RWPE2 (cell line): ENCODE data around the gene OPA3.

Experiments used
- ATAC-seq: fragments of 200-7000 bp; cut with Tn5 transposase; 3 replicates; pipeline ENCODE4 v1.9.1; 2021; ENCODE audit warnings: low read depth
- DNase-seq: peaks from one replicate; pipeline ENCODE4 v3.0.0-alpha.2; 2020; ENCODE audit warnings: low spot score
- H3K27ac ChIP-seq: fragments of 450-650 bp; 2 replicates; pipeline ENCODE4 v1.5.1; 2017; ENCODE audit warnings: mild to moderate bottlenecking; ENCODE audit not compliant: poor library complexity, severe bottlenecking
- H3K27me3 ChIP-seq: fragments of 250-450 bp; sonication (Bioruptor Pico); 2 replicates; pipeline ENCODE4 v1.5.1; 2021; ENCODE audit warnings: mild to moderate bottlenecking, moderate library complexity; ENCODE audit not compliant: insufficient read depth, poor library complexity, severe bottlenecking
- H3K36me3 ChIP-seq: fragments of 250-450 bp; sonication (Bioruptor Pico); 2 replicates; pipeline ENCODE4 v1.5.1; 2020; ENCODE audit warnings: low read depth, mild to moderate bottlenecking, moderate library complexity
- H3K4me1 ChIP-seq: fragments of 250-450 bp; sonication (Bioruptor Pico); 2 replicates; pipeline ENCODE4 v1.5.1; 2021; ENCODE audit warnings: mild to moderate bottlenecking, moderate library complexity; ENCODE audit not compliant: insufficient read depth, poor library complexity, severe bottlenecking
- H3K4me3 ChIP-seq: fragments of 250-450 bp; sonication (Bioruptor Pico); 2 replicates; pipeline ENCODE4 v1.5.1; 2021; ENCODE audit warnings: mild to moderate bottlenecking, moderate library complexity; ENCODE audit not compliant: severe bottlenecking
- H3K9me3 ChIP-seq: fragments of 250-450 bp; sonication (Bioruptor Pico); 2 replicates; pipeline ENCODE4 v1.5.1; 2021; ENCODE audit warnings: mild to moderate bottlenecking, moderate library complexity; ENCODE audit not compliant: severe bottlenecking
- TF ChIP-seq, protein P1 (sequence below): fragments of 450-650 bp; IDR thresholded peaks from one replicate; pipeline ENCODE4 v1.5.1; 2017; ENCODE audit warnings: mild to moderate bottlenecking, moderate library complexity; ENCODE audit not compliant: poor library complexity, severe bottlenecking

The OPA3 gene

DNA sequence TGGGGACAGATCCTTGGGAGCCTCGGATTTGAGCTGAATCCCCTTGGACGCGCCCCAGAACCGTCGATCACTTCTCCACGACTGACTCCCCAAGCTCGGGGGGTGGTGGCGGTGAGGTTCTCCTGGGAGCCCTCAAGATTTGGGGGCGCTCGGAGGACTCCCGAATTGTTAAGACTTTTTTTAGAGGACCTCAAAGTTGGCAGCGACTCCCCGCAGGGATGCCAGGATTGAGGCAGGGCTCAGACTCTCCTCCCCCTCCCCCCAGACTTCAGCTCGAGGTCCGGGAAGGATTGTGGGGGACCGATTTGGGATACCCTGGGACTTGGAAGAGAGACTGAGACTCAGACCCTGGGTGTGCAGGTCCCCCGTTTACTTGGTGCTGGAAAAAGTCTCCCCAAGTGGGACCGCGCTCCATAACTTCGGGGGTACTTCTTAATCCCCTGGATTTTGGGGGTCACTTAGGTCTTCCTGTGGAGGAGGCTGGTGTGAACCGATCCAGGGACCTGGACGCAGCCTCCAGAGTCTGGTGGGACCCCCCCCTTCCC lies 76.7 kb downstream of the OPA3 start:
- ATAC-seq (no peak), DNase-seq (no peak)
- peaks cover 35% of the 10 kb centered on the region for H3K36me3 ChIP-seq
- H3K4me1 ChIP-seq: peaks cover 7% of the 10 kb centered on the region
- no peaks in the 10 kb centered on the region for H3K27me3 ChIP-seq
- peak overlapping the region; percentile 86 for H3K27ac ChIP-seq
- peak overlapping the region; percentile 83 for H3K4me3 ChIP-seq
- TF ChIP-seq, protein P1, sequence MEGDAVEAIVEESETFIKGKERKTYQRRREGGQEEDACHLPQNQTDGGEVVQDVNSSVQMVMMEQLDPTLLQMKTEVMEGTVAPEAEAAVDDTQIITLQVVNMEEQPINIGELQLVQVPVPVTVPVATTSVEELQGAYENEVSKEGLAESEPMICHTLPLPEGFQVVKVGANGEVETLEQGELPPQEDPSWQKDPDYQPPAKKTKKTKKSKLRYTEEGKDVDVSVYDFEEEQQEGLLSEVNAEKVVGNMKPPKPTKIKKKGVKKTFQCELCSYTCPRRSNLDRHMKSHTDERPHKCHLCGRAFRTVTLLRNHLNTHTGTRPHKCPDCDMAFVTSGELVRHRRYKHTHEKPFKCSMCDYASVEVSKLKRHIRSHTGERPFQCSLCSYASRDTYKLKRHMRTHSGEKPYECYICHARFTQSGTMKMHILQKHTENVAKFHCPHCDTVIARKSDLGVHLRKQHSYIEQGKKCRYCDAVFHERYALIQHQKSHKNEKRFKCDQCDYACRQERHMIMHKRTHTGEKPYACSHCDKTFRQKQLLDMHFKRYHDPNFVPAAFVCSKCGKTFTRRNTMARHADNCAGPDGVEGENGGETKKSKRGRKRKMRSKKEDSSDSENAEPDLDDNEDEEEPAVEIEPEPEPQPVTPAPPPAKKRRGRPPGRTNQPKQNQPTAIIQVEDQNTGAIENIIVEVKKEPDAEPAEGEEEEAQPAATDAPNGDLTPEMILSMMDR: no peak
- no peaks in the 10 kb centered on the region for H3K9me3 ChIP-seq

DNA sequence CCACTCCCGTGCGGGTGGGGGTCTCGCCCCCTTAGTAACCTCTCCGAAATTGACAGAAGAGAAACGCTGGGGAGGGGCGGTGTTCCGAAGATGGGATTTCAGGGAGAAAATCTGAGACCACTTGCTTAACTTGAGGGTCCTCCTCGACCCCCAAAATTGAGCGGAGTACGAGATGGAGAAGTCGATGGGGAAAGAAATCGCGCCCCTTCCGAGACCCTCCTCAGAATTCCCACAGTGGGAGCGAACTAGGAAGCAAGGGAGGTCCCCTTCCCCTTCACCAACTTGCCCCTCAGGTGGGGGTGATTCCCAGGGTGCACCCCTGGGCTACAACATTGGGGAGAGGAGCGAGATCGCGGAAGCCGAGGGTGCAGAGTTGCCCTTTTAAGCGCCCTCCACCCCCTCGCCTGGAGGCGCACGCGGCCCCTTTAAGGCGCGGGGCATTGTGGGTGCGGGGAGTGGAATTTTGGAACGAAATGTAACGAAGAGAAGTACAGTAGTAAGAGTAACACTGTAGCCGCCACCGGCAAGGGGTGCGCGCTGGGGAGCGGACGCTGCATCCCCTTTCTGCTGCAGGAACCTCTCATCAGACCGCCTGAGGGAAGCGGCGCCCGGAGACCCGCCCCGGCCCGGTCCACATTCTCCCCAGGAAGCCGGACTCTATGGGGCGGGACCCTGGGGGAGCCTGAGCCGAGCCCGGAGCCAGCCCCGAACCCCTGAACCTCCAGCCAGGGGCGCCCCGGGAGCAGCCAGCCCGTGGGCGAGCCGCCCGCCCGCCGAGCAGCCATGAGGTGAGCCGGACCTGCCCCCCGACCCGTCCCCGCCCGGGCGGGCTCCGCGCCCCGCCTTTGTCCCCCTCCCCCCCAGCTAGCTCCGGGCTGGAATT lies 77.4 kb downstream of the OPA3 start, which contains the start of gene VASP:
TSS of gene VASP (plus strand) at position 491 of the 883 bp plus-strand sequence. CDS start at position 784, 293 bp downstream.
- Histone ChIP-seq H3K4me3 (peak within 1 kb of the TSS; percentile 83), H3K27ac (peak within 1 kb of the TSS; percentile 86), H3K27me3 (no peaks in the 10 kb centered on the region), H3K4me1 (peaks cover 7% of the 10 kb centered on the region), H3K9me3 (no peaks in the 10 kb centered on the region), H3K36me3 (peaks cover 28% of the 10 kb centered on the region)
- TF ChIP-seq, protein P1: no peak
- DNase-seq: peak; percentile 88
- peak; percentile 56 for ATAC-seq

DNA sequence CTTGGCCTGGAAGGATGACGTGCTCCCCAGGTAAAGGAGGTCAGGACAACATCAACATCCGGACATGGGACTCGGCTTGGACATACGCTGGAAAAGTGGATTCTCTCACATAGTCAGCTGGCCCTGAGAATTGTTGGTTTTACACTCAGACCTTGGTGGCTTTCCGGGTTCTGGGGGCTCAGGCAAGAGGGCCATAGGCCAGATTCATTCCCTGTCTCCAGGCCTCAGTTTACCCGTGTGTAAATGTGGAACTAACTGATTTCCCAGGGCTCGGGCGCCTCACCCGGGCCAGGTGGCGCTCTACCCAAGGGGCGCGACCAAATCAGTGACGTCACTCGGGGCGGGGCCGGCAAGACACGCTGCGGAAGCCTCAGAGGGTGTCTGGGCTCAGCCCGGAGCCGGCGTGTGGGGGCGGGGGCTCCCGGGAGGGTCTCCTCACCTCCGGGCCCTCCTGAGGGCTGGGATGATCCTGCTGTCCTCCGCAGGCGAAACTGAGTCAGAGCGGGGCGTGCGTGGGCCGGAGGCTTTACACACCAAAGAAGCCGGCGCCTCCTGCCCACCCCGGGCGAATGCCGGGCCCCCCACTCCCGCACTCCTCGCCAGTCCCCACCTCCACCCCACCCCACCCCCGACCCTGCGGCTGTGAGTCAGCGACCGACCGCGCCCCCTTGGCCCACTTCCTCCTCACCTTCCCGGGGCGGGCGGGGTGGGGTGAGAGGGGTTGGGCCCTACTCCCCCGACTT lies 78.2 kb downstream of the OPA3 start:
- Histone ChIP-seq H3K4me1 (peaks cover 7% of the 10 kb centered on the region), H3K36me3 (peaks cover 23% of the 10 kb centered on the region), H3K4me3 (peak overlapping the region; percentile 83), H3K27ac (peak overlapping the region; percentile 86), H3K27me3 (no peaks in the 10 kb centered on the region), H3K9me3 (no peaks in the 10 kb centered on the region)
- ATAC-seq: peak; percentile 72
- peak; percentile 97 for DNase-seq
- TF ChIP-seq, protein P1: peak; percentile 77

DNA sequence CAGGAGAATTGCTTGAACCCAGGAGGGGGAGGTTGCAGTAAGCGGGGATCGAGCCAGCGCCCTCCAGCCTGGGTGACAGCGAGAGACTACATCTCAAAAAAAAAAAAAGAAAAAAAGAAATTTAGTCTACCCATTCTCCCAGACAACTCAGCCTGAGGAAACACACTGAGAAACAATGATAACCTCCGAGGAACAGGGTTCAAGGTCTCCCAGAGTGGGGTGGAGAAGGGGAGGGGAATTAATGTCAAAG lies 78.7 kb downstream of the OPA3 start:
- Histone ChIP-seq H3K27me3 (no peaks in the 10 kb centered on the region), H3K4me3 (peak overlapping the region; percentile 83), H3K9me3 (no peaks in the 10 kb centered on the region), H3K4me1 (peaks cover 7% of the 10 kb centered on the region), H3K36me3 (peaks cover 18% of the 10 kb centered on the region), H3K27ac (peak overlapping the region; percentile 86)
- no peak for DNase-seq
- ATAC-seq: no peak
- TF ChIP-seq, protein P1: no peak
